Mesenteric fat pad (tissue), 1 donor: Measurements from ENCODE around the gene PGM5. TPM values are rescaled to one million over a fixed set of nuclear protein-coding genes. Genes with fewer than 3 reads are reported as not detected.
A peak's percentile ranks its signal among the peaks of the same experiment; 100 is the strongest.
"Not testable (repeated sequence)": the region's sequence is repeated elsewhere in the genome, so short reads cannot be mapped to it uniquely, and the experiment has no call there.

ENCODE experiments used
- DNase-seq: peaks from one replicate; pipeline ENCODE4 v3.0.0-alpha.2; 2020; ENCODE audit warnings: low spot score
- long read RNA-seq: library from polyadenylated mRNA; unstranded; transcript quantifications from one replicate; pipeline ENCODE4 v2.0.0, GENCODE V29; 2020
- total RNA-seq: library from RNA; stranded (reverse); fragmentation: NEBNext Ultra II Directional; extraction: Animal tissue kit (Norgen Biotek cat#: 25700); gene quantifications from one replicate; pipeline ENCODE4 v1.2.1, GENCODE V29; 2021
- donor health status: DM: yes; HTN: yes; CAD: no.

PGM5 gene
- total RNA-seq, result 17.6 TPM
- long read RNA-seq, partial matches to known transcripts, result 0 of 6 reads
- long read RNA-seq, other reads (novel, unspliced or antisense), result 6 of 6 reads

DNA sequence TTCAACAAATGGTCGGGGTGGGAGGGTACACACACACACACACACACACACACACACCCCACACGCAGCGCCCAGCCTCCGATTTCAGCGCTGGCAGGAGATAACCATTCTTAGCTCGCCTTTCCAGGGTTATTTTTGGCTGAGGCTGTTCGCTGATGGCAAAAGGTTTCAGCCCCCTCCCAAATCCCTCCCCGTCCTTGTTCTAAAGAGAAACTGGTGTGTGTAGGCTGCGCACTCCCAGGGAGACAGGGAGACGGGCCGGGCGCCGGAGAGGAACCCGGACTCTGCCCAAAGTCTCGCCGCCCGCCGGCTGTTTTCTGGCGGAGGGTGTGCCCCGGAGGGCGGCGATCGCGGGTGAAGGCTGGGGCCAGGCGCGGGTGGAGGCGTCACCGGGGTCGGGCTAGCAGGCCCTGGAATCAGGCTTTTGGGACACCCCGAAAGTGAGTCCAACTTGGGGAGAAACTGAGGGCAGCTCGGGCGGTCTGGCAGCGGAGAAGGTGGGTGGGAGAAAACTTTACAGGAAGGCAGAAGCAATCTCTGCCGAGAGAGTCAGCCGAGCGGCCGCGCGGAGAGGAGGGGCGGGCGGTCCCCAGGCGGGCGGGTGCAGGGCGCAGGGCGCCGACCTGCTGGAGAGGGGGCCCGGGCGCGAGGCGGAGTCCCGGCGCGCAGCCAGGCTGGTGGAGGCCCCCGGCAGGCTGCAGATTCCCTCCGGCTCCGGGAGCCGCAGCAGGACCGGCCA is at the start of gene PGM5:
TSS of gene PGM5 (plus strand) at position 232 of the 739 bp plus-strand sequence. CDS start 517 bp downstream, outside the sequence.
- peak; percentile 91 for DNase-seq

GRCh38 chr9:68307127-68307526 is 49.3 kb upstream of the PGM5 start:
- not testable (repeated sequence) for DNase-seq

GRCh38 chr9:68307654-68308053 is 48.8 kb upstream of the PGM5 start:
- DNase-seq, result not testable (repeated sequence)

DNA sequence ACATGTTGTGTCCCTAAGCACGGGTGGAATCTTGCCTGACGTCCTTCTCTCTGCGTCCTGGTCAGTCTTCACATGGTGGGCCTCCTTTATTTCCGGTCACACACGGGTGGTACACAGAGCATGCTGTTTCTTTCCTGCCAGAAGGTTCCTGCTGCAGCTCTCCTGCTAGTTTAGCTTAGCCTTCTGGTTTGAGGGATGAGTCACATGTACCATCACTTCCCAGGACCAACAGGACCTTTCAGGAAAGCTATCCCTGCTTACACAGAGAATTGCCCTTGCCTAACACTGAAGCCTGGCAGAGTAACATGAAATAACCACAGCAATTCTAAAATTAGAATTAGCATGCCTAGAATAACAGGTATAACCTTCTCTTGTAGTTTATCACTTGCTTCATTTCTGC is 45.2 kb upstream of the PGM5 start:
- DNase-seq, result not testable (repeated sequence)

DNA sequence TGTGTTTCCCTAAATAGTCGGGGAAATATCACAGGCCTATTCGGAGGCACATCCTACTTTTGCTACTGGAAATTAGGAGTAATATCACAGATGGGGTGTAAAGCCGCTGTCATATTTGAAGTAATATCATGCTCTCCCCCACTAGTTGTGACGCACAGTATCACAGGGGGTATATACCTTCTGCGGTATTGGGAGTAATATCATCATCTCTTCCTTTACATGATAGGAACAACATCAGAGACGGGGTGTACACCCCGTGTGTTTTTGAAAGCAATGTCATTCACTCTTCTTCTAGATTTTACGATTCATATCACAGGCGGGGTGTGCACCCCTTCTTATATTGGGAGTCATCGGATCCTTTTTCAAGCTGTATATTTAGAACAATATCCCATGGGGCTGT is 38.2 kb upstream of the PGM5 start:
- DNase-seq, result not testable (repeated sequence)

DNA sequence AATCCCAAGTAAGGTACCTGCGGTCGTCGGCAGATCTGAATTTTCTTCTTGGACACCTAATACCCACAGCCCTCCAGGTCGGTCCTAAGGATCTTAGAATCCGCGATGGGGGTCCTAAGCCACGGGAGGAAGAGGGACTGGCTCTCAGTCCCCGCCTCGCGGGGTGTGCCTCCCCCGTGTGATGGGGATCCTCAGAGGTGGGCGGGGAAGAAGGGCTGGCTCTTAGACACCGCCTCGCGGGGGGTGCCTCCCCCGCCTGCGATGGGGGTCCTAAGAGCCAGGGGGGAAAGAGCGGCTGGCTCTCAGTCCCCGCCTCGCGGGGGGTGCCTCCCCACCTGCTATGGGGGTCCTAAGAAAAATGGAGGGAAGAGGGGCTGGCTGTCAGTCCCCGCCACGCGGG is 32.7 kb upstream of the PGM5 start:
- DNase-seq, result not testable (repeated sequence)

GRCh38 chr9:68324518-68324917 is 31.9 kb upstream of the PGM5 start:
- not testable (repeated sequence) for DNase-seq

- not testable (repeated sequence) for DNase-seq
Observed at GRCh38 chr9:68329106-68329505, 27.3 kb upstream of the PGM5 start.

- DNase-seq, result not testable (repeated sequence)
Observed at GRCh38 chr9:68330531-68331173, 25.8 kb upstream of the PGM5 start.

DNA sequence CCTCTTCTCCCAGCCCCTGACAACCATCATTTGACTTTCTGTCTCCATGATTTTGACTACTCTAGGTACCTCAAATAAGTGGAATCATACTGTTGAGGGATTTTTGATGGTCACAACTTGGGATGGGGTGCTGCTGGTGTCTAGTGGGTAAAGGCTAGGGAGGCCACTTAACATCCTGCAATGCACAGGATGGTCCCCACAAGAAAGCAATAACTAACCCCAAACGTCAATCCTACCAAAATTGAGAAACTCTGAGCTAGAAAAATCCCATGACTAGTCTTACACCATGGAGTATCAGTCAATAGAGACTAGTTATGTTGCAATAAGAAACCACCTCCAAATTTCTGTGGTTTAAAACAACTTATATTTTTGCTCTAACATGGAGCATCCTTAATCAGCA is 24.3 kb upstream of the PGM5 start:
- not testable (repeated sequence) for DNase-seq

DNA sequence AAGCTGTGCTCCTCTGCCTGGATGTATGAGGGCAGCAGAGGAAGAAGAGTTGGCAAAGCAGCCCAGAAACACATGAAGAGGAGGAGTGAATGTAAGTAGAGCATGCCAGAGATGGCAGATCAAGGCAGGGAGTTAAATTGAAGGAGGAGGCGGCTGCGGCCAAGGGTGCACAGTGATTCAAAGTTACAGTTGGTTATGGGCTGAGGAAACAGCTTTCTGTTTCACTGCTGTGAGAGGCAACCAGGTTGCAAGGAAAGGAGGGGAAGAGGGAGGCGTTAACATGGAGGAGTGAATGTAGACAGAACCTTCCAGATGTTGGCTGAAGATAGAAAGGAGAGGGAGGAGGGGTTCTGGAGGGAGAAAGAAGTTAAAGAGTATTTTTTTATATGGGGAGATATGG is 20.5 kb upstream of the PGM5 start:
- DNase-seq, result not testable (repeated sequence)

DNA sequence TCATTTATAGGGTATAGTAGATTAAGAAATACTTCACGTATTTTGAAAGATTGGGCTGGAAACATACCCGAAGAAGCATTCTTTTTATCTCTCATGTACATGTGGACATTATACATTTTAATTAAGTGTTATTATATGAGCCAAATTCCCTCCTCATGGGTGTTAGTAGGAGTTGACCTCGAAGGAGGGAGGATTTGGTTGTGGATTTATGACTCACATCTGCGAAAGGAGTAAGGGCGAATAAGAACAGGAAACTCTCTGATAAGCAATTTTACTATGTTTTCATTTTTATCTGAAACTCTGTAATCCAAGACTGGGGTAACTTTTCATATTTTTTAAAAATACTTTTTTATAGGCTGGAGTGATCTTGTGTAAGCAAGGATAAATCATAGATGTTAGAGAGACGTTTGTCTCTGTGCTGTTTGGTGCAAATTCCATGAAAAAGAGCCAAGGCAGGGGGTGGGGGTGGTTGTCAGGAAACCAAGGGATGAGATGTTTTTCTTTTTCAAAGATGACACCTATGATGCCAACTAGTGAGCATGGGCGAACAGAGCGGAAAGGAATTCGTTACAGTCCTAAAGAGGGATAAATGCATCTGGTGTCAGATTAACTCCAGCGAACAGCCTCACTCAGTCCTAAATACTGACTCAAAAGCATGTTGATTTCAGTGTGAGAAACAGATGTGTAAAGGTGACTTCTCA is 19.6 kb upstream of the PGM5 start:
- not testable (repeated sequence) for DNase-seq

GRCh38 chr9:68338000-68338399 is 18.4 kb upstream of the PGM5 start:
- not testable (repeated sequence) for DNase-seq

GRCh38 chr9:68342265-68343025 is 14.0 kb upstream of the PGM5 start:
- DNase-seq, result not testable (repeated sequence)

GRCh38 chr9:68343242-68343641 is 13.2 kb upstream of the PGM5 start:
- DNase-seq, result not testable (repeated sequence)

- not testable (repeated sequence) for DNase-seq
Observed at GRCh38 chr9:68343992-68344391, 12.4 kb upstream of the PGM5 start.

- DNase-seq, result not testable (repeated sequence)
Observed at GRCh38 chr9:68351689-68352088, 4.7 kb upstream of the PGM5 start.

- not testable (repeated sequence) for DNase-seq
Observed at GRCh38 chr9:68355993-68356379, 425 bp upstream of the PGM5 start.

DNA sequence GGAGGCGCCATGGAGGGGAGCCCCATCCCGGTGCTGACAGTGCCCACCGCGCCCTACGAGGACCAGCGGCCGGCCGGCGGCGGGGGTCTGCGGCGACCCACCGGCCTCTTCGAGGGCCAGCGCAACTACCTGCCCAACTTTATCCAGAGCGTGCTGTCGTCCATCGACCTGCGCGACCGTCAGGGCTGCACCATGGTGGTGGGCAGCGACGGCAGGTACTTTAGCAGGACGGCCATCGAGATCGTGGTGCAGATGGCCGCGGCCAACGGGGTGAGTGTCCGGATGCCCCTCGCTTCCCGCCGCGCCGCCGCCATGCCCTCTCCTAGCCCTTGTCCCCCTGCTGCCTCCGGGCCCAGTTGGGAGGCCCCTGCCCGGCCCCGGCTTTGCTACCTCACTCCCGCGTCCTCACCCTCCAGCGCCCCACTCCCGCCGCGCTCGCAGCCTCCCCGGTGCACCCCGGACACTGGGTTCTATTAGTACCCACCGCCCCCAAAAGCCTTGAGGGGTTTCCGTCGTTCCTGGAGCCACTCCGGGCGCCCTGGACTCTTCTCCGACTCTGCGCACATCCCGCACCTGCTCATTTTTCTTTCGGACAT is 806 bp downstream of the PGM5 start:
- peak; percentile 87 for DNase-seq

GRCh38 chr9:68366933-68367547 is 10.6 kb downstream of the PGM5 start:
- DNase-seq, result not testable (repeated sequence)
